Gastroesophageal sphincter (tissue), 4 donors: ENCODE data around the gene PRR19. TPM values are rescaled to one million over a fixed set of nuclear protein-coding genes. Genes with fewer than 3 reads are reported as not detected.

Source experiments
- ATAC-seq: fragments of 150-250 bp; one replicate; pipeline ENCODE4 v1.9.1; 2016; ENCODE audit warnings: mild to moderate bottlenecking, moderate library complexity
- H3K27ac ChIP-seq, 4 donors: fragments of 200-600 bp; sonication (generic) in 3 of 4; 1 replicate in 3 of 4; 2 replicates in 1 of 4; pipeline ENCODE4 v1.5.1; 2016 to 2019
- H3K27me3 ChIP-seq: fragments of 200-600 bp; sonication (generic); one replicate; pipeline ENCODE4 v1.5.1; 2019
- H3K36me3 ChIP-seq, 2 donors: fragments of 200-600 bp; sonication (generic); one replicate each; pipeline ENCODE4 v1.5.1; 2019; ENCODE audit warnings: control low read depth in 1 of 2
- H3K4me1 ChIP-seq, 3 donors: fragments of 200-600 bp; sonication (generic); 1 replicate in 2 of 3; 2 replicates in 1 of 3; pipeline ENCODE4 v1.5.1; 2016 to 2019; ENCODE audit warnings: control low read depth in 2 of 3
- H3K4me3 ChIP-seq, 2 donors: fragments of 200-600 bp; sonication (generic); one replicate each; pipeline ENCODE4 v1.5.1; 2019; ENCODE audit warnings: mild to moderate bottlenecking in 1 of 2, moderate library complexity in 1 of 2
- H3K9me3 ChIP-seq, 3 donors: fragments of 200-600 bp; sonication (generic); one replicate each; pipeline ENCODE4 v1.5.1; 2017 to 2019; ENCODE audit warnings: control low read depth in 2 of 3
- CTCF ChIP-seq, 4 experiments: fragments of 200-600 bp in 2 of 4; fragments of 450-650 bp in 2 of 4; sonication (generic) in 1 of 4; IDR thresholded peaks; one replicate each; pipeline ENCODE4 v1.5.1; 2017 to 2019; ENCODE audit warnings: antibody characterized with exemption in 4 of 4, mild to moderate bottlenecking in 2 of 4, moderate library complexity in 2 of 4
- EP300 ChIP-seq: sonication (generic); formaldehyde crosslinking; IDR thresholded peaks from one replicate; pipeline ENCODE4 v1.6.1; 2017; ENCODE audit warnings: antibody characterized with exemption, mild to moderate bottlenecking
- POLR2A ChIP-seq, 2 donors: fragments of 450-650 bp; IDR thresholded peaks; one replicate each; pipeline ENCODE4 v1.6.1; 2017; ENCODE audit warnings: antibody characterized with exemption in 2 of 2, mild to moderate bottlenecking in 2 of 2, moderate library complexity in 1 of 2
- POLR2AphosphoS5 ChIP-seq: sonication (generic); formaldehyde crosslinking; IDR thresholded peaks from one replicate; pipeline ENCODE4 v1.6.1; 2017; ENCODE audit warnings: antibody characterized with exemption
- WGBS, 2 donors: methylation state at CpG; one replicate each; pipeline ENCODE4 v1.1.5; 2018; ENCODE audit warnings: low coverage in 1 of 2; 5-methylcytosine and 5-hydroxymethylcytosine counted together
- total RNA-seq, 4 donors: library from RNA; depleted of rRNA; stranded (reverse); fragments of >200 nt; gene quantifications; one replicate each; pipeline ENCODE4 v1.1.0, GENCODE V29; 2016

PRR19 gene
- total RNA-seq, 4 donors from 2014 or later, result 0.93 TPM; not detected in 3

GRCh38 chr19:42273407-42274064 lies 28.4 kb upstream of the PRR19 start:
- no peak for ATAC-seq
- H3K9me3 ChIP-seq, result no peaks in the 10 kb centered on the region
- H3K27ac ChIP-seq, result peak overlapping the region in 1 of 4 donors; percentile 99
- no peak overlapping the region for H3K4me3 ChIP-seq
- TF ChIP-seq EP300, result no peak
- no peak for TF ChIP-seq POLR2A (IDR thresholded peaks at IDR 0.05)
- TF ChIP-seq POLR2AphosphoS5, result no peak
- TF ChIP-seq CTCF (IDR thresholded peaks at IDR 0.05), result no peak
- 90% methylated on average over 13 of the region's 43 CpGs; no CpG with 5 or more reads in 1 of the 2 donors for WGBS, 2 donors
- H3K36me3 ChIP-seq, result peaks cover 0 to 46% of the 10 kb centered on the region in 2 donors
- H3K27me3 ChIP-seq, result no peaks in the 10 kb centered on the region
- peaks cover 0 to 90% (median 43%) of the 10 kb centered on the region in 3 donors for H3K4me1 ChIP-seq

- no peak for TF ChIP-seq CTCF (IDR thresholded peaks at IDR 0.05)
- no peak for TF ChIP-seq POLR2AphosphoS5
- no peak for TF ChIP-seq EP300
- no peak for TF ChIP-seq POLR2A (IDR thresholded peaks at IDR 0.05)
- Histone ChIP-seq H3K36me3 (peaks cover 0 to 46% of the 10 kb centered on the region in 2 donors), H3K4me3 (no peak overlapping the region), H3K27me3 (no peaks in the 10 kb centered on the region), H3K9me3 (no peaks in the 10 kb centered on the region), H3K4me1 (peaks cover 0 to 96% (median 50%) of the 10 kb centered on the region in 3 donors), H3K27ac (peak overlapping the region in 2 of 4 donors; percentile 98 to 99)
- ATAC-seq, result no peak
- 100% methylated on average over 2 of the region's 22 CpGs; no CpG with 5 or more reads in 1 of the 2 donors for WGBS, 2 donors
These were observed 27.8 kb upstream of the PRR19 start for GRCh38 chr19:42274065-42274682.

- peaks cover 0 to 100% (median 50%) of the 10 kb centered on the region in 3 donors for H3K4me1 ChIP-seq
- H3K36me3 ChIP-seq, result peaks cover 0 to 46% of the 10 kb centered on the region in 2 donors
These were observed 26.8 kb upstream of the PRR19 start for GRCh38 chr19:42275103-42275502.

GRCh38 chr19:42275517-42275916 lies 26.4 kb upstream of the PRR19 start:
- 57 to 87% methylated on average over 1 to 3 of the region's 3 CpGs for WGBS, 2 donors
- no peak for TF ChIP-seq CTCF (IDR thresholded peaks at IDR 0.05)
- no peak for TF ChIP-seq EP300
- TF ChIP-seq POLR2AphosphoS5, result no peak
- TF ChIP-seq POLR2A (IDR thresholded peaks at IDR 0.05), result no peak
- no peak overlapping the region for H3K4me3 ChIP-seq
- H3K27me3 ChIP-seq, result no peaks in the 10 kb centered on the region
- ATAC-seq, result no peak
- peaks cover 0 to 46% of the 10 kb centered on the region in 2 donors for H3K36me3 ChIP-seq
- peaks cover 0 to 98% (median 48%) of the 10 kb centered on the region in 3 donors for H3K4me1 ChIP-seq
- H3K9me3 ChIP-seq, result no peaks in the 10 kb centered on the region
- peak overlapping the region in 3 of 4 donors; percentile 56 to 99 (median 98) for H3K27ac ChIP-seq

More at GRCh38 chr19:42275103-42275502, 26.8 kb upstream of the PRR19 start:
- H3K27me3 ChIP-seq, result no peaks in the 10 kb centered on the region
- H3K9me3 ChIP-seq, result no peaks in the 10 kb centered on the region
- H3K27ac ChIP-seq, result peak overlapping the region in 3 of 4 donors; percentile 56 to 99 (median 98)
- H3K4me3 ChIP-seq, result no peak overlapping the region
- 68% methylated on average over 4 of the region's 7 CpGs; no CpG with 5 or more reads in 1 of the 2 donors for WGBS, 2 donors
- no peak for TF ChIP-seq CTCF (IDR thresholded peaks at IDR 0.05)
- no peak for TF ChIP-seq EP300
- no peak for TF ChIP-seq POLR2A (IDR thresholded peaks at IDR 0.05)
- ATAC-seq, result no peak
